Panc1 (cell line): ENCODE data around the gene DOCK1. TPM values are rescaled to one million over a fixed set of nuclear protein-coding genes. Genes with fewer than 3 reads are reported as not detected.

Experiments
- ATAC-seq: fragments of 200-7000 bp; cut with Tn5 transposase; 2 replicates; pipeline ENCODE4 v1.9.1; 2020; ENCODE audit warnings: mild to moderate bottlenecking, moderate library complexity
- BruUV-seq: library from RNA; stranded (reverse); fragments of 400-500 nt; replicated peaks from 2 replicates; lab custom pipeline; 2021; lab: Mats Ljungman, UMichigan
- CTCF ChIA-PET: fragments of 300-600 bp; sonication (Branson Sonifier 250); formaldehyde crosslinking; loops from one replicate; lab custom pipeline; 2022; ENCODE audit warnings: antibody characterized with exemption; lab: Charles Lee
- POLR2A ChIA-PET: fragments of 300-600 bp; sonication (Branson Sonifier 250); formaldehyde crosslinking; loops from one replicate; lab custom pipeline; 2022; ENCODE audit warnings: antibody characterized with exemption; lab: Charles Lee
- DNase-seq: peaks from one replicate; pipeline ENCODE4 v3.0.0-alpha.2; 2010; ENCODE audit warnings: low read depth, low spot score
- H3K27ac ChIP-seq: 2 replicates; pipeline ENCODE4 v1.5.1; 2011; ENCODE audit warnings: mild to moderate bottlenecking, low read length, inconsistent platforms
- H3K27me3 ChIP-seq: fragments of 200-500 bp; sonication (Bioruptor generic); 2 replicates; pipeline ENCODE4 v1.6.0; 2014; ENCODE audit warnings: low read length, inconsistent platforms; ENCODE audit not compliant: control insufficient read depth, insufficient read depth
- H3K36me3 ChIP-seq: fragments of 200-500 bp; sonication (Bioruptor generic); 2 replicates; pipeline ENCODE4 v1.5.1; 2014; ENCODE audit warnings: inconsistent platforms, mild to moderate bottlenecking, low read length, moderate library complexity; ENCODE audit not compliant: control insufficient read depth, insufficient read depth
- H3K4me1 ChIP-seq: 2 replicates; pipeline ENCODE4 v1.5.1; 2011; ENCODE audit warnings: inconsistent platforms, mild to moderate bottlenecking, low read length, moderate library complexity; ENCODE audit not compliant: control insufficient read depth, insufficient read depth
- H3K4me3 ChIP-seq, 2 experiments: 2 replicates each; pipeline ENCODE4 v1.5.1; 2011 to 2012; ENCODE audit warnings: low read depth in 2 of 2, low read length in 2 of 2, mild to moderate bottlenecking in 2 of 2, inconsistent platforms in 1 of 2, moderate library complexity in 1 of 2
- H3K9me3 ChIP-seq: fragments of 200-500 bp; sonication (Bioruptor generic); 2 replicates; pipeline ENCODE4 v1.5.1; 2014; ENCODE audit warnings: low read depth, mild to moderate bottlenecking, inconsistent platforms, low read length, moderate library complexity; ENCODE audit not compliant: control insufficient read depth, insufficient read depth
- CTCF ChIP-seq: fragments of 450-650 bp; IDR thresholded peaks from 2 replicates; pipeline ENCODE4 v1.5.1; 2017; ENCODE audit warnings: mild to moderate bottlenecking
- POLR2AphosphoS5 ChIP-seq: IDR thresholded peaks from 2 replicates; pipeline ENCODE4 v1.6.1; 2012; ENCODE audit warnings: mild to moderate bottlenecking, low read depth, low read length, moderate library complexity
- REST ChIP-seq, 2 experiments: IDR thresholded peaks; 2 replicates each; pipeline ENCODE4 v1.6.1; 2011 to 2012; ENCODE audit warnings: low read depth in 2 of 2, control low read depth in 1 of 2, low read length in 1 of 2, mild to moderate bottlenecking in 1 of 2, moderate library complexity in 1 of 2; ENCODE audit not compliant: insufficient read depth in 1 of 2
- SIN3A ChIP-seq: IDR thresholded peaks from 2 replicates; pipeline ENCODE4 v1.6.1; 2012; ENCODE audit warnings: low read depth, mild to moderate bottlenecking, low read length, moderate library complexity, borderline replicate concordance; ENCODE audit not compliant: insufficient read depth
- TCF7L2 ChIP-seq: IDR thresholded peaks from 2 replicates; pipeline ENCODE4 v1.6.1; 2011; ENCODE audit warnings: mild to moderate bottlenecking, low read depth, low read length, inconsistent platforms
- in situ Hi-C: cut with HindIII; loops from 2 replicates; pipeline ENCODE4 v1.10.0; 2016; ENCODE audit warnings: low sequenced_read_pairs, low pct_unique_long_range_greater_than_20kb
- intact Hi-C: fragments of 100-400 bp; cut with micrococcal nuclease; formaldehyde crosslinking; loops from one replicate; pipeline ENCODE4 v1.10.0; 2022; ENCODE audit not compliant: unreplicated experiment
- total RNA-seq: library from RNA; stranded (reverse); gene quantifications from one replicate; pipeline ENCODE4 v1.2.1, GENCODE V29; 2021; ENCODE audit not compliant: unreplicated experiment

DOCK1 gene
- total RNA-seq, 1 experiment from 2014 or later, result 67.6 TPM

- no peaks in the 10 kb centered on the region for H3K36me3 ChIP-seq
- ChIA-PET POLR2A (interaction anchor here (0.7 kb wide), 1 partner anchor 69 kb away, joined by 3 read pairs; no protein-coding TSS in a partner anchor), CTCF (no interaction called here)
- TF ChIP-seq SIN3A, result no peak
- TF ChIP-seq CTCF, result no peak
- no peaks in the 10 kb centered on the region for H3K4me1 ChIP-seq
- no peaks in the 10 kb centered on the region for H3K9me3 ChIP-seq
- H3K27ac ChIP-seq, result no peak overlapping the region
- ATAC-seq, result no peak
- in situ Hi-C loops (no loop called here), intact Hi-C loops (no loop called here)
- DNase-seq, result no peak
- no TSS peak for BruUV-seq
- no peaks in the 10 kb centered on the region for H3K27me3 ChIP-seq
- no peak overlapping the region for H3K4me3 ChIP-seq
Observed at GRCh38 chr10:127413326-127413725, 508.1 kb downstream of the DOCK1 start.

- ChIA-PET POLR2A (interaction anchor here (0.7 kb wide), 2 partner anchors 70 to 119 kb away, joined by 3 to 4 read pairs; no protein-coding TSS in a partner anchor), CTCF (no interaction called here)
- no peak for TF ChIP-seq POLR2AphosphoS5
- no peak for TF ChIP-seq REST (IDR thresholded peaks at IDR 0.05; ENCODE audit: insufficient read depth in 1 of 2, low read depth in 2 of 2, low read length in 1 of 2)
- no peak for TF ChIP-seq CTCF
- TF ChIP-seq SIN3A, result no peak
- TF ChIP-seq TCF7L2, result no peak
- Histone ChIP-seq H3K27ac (no peak overlapping the region), H3K9me3 (no peaks in the 10 kb centered on the region), H3K36me3 (no peaks in the 10 kb centered on the region), H3K4me3 (no peak overlapping the region), H3K27me3 (no peaks in the 10 kb centered on the region), H3K4me1 (no peaks in the 10 kb centered on the region)
- intact Hi-C loops (no loop called here), in situ Hi-C loops (no loop called here)
- DNase-seq, result no peak
- BruUV-seq, result no TSS peak
- ATAC-seq, result no peak
Observed at GRCh38 chr10:127414024-127414423, 508.8 kb downstream of the DOCK1 start.
